ENCODE data around the gene DTYMK. TPM values are rescaled to one million over a fixed set of nuclear protein-coding genes. Genes with fewer than 3 reads are reported as not detected.

Gene DTYMK, protein sequence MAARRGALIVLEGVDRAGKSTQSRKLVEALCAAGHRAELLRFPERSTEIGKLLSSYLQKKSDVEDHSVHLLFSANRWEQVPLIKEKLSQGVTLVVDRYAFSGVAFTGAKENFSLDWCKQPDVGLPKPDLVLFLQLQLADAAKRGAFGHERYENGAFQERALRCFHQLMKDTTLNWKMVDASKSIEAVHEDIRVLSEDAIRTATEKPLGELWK
- 32.7 and 83.3 TPM in 2 replicates for total RNA-seq

DNA sequence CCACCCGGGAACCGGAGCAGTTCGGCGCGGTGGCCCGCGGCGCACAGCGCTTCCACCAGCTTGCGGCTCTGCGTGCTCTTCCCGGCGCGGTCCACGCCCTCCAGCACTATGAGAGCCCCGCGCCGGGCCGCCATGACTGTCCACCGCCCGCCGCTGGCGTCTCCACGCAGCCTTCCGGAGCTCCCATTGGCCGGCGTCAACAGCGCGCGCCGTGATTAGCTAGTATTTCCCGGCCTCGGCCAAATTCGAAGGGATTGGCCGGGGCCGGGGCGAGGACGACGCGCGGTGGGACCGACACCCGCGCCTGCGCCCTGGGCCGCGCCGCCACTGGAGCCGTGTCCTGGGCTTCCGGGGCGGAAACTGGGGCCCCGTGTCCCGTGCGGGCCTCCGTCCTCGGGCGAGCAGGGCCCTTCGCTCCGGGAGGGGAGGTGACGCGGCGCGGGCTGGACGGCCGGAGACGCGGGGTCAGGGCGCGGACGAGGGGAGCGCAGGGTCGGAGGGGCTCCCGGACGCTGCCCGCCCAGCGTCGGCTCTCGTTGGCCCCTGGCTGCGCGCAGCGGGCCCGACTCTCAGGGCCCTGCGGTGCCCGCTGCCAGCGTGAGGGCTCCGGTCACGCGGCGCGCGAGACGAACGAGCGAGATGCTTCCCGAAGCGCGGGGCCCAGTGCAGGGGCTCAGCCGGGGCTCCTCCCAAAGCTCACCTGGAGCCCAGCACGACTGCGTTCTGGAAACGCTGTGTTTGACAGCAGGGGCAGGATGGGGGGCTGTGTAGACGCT is at the start of gene DTYMK:
Gene DTYMK, minus strand, starts transcription at position 166 of the 776 bp plus-strand sequence. Its CDS starts 32 bp downstream, at position 134.

DNA sequence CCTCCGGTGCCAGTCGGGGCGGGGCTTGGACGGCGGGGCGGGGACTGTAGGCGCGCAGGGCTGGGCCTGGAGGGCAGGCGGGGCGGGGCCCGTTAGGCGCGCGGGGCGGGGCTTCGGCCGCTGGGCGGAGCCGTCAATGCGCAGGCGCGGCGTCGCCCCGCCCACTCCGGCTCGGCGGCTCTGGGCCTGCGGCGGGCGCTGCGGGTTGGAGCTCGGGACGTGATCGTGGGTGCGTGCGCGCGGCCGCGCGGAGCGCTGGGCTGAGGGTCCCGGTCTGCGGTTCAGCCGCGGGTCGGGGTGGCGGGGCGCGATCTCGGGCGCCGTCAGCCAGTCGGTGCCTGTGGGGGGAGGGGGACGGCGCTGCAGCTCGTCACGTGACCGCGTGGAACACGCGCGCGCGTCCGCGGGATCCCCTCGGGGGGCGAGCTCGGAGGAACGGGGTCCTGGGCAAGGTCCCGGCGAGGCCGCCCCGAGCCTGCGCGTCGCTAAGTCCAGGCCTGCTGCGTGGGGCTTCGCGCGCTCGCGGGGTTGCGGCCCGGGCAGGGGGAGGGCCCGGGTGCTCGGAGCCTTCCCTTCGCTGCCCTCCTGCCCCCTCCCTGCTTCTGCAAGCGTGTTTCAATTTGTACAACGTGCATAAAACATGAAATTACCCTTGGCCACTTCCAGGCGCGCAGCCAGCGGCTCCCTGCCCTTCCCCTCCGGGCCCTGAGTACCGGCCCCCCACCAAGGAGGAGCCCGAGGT is 48.0 kb upstream of the DTYMK start, which contains the start of gene D2HGDH:
Gene D2HGDH, plus strand, starts transcription at position 164 of the 742 bp plus-strand sequence. CDS start 595 bp downstream, outside the sequence.

DNA sequence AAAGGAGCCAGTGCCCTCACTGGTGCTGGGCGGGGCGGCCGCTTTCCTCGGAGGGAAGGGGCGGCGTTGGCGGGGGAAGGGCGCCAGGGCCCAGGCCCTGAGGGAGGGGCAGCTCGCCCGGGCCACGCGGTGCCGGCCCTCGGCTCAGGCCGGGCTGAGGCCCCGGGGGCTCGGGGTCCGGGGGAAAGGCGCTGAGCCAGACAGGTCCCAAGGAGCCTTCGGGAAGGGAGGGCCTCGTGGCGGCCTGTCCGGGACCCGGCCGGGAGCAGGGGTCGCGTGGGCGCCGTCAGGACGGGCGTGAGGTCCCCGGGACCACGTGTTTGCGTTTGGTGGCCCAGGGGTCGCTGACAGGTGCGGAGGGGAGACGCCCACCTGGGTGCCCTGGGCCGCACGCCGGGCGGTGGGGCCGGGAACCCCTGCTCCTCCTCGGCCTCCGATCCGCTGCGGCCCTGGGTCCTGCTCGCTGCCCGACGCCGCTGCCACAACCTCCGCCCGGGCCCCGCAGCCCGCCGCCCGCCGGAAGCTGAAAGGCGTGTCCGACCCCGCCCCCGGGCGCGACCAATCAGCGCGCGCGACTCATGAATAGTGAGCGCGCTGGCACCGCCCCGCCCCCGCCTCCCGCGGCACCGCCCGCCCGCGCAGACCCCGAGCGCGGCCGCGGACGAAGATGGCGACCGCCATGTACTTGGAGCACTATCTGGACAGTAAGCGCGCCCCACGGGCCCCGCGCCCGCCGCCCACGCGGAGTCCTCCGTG is 15.0 kb upstream of the DTYMK start, which contains the start of gene ING5:
Gene ING5, plus strand, starts transcription at position 641 of the 756 bp plus-strand sequence. Its CDS starts 27 bp downstream, at position 668.

DNA sequence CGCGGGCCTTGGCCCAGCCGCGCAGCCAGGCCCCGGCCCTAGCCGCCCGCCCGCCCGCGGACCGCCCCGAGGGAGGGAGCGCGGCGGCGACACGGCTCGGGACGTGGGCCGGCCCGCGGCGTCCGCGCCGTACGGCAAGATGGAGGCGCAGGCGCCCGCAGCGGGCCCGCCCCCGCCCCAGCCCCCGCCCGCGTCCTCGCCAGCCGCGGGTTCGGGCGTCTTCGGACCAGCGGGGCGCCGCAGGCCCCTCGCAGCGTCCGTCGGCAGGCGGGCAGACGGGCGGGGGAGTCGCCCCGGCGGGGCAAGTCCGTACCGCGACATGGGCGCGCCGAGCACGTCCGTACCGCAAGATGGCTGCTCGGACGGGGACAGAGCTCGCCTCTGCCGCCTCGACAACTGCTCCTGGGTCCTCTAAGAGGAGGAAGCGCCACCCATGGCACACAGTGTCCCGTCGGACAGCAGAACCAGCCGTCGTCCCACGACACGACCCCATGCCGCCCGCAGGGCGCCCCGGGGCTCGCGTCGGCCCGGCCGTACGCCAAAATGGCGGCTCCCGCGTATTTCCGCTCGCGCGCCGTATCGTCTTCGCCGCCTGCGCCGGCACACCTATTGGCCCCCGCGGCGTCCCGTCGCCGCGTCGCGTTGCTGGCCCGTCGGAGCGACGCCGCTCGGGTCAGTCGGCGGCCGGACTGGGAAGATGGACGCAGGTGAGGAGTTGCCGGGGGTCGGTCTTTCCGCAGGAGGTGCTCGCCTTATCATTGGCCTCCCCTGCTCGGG is 49.4 kb downstream of the DTYMK start, which contains the start of the genes ATG4B and THAP4:
Gene ATG4B, plus strand, starts transcription at position 676 of the 777 bp plus-strand sequence. Its CDS starts 22 bp downstream, at position 698.
Gene THAP4, minus strand, starts transcription at position 141 of the 777 bp plus-strand sequence. CDS start 141 bp downstream, outside the sequence.

Other genes starting within 250 kb of the DTYMK start
- 170 and 196 TPM in 2 replicates for gene STK25, start 178.2 kb downstream of the DTYMK start, total RNA-seq
- 10.6 and 13.6 TPM in 2 replicates for gene BOK, start 128.1 kb downstream of the DTYMK start, total RNA-seq
- gene THAP4, start 49.7 kb downstream of the DTYMK start, total RNA-seq, result 44.4 and 47.7 TPM in 2 replicates
- gene ATG4B, start 49.1 kb downstream of the DTYMK start, total RNA-seq, result 54.0 and 78.8 TPM in 2 replicates
- gene ING5, start 15.2 kb upstream of the DTYMK start, total RNA-seq, result 23.4 and 26.9 TPM in 2 replicates
- 22.7 and 28.5 TPM in 2 replicates for gene D2HGDH, start 47.8 kb upstream of the DTYMK start, total RNA-seq
- gene GAL3ST2, start 90.0 kb upstream of the DTYMK start, total RNA-seq, result 0.25 and 0.44 TPM in 2 replicates
- 0.50 TPM in 1 of 2 replicates, not detected in the other for gene NEU4, start 122.4 kb upstream of the DTYMK start, total RNA-seq
- gene PDCD1, start 172.1 kb upstream of the DTYMK start, total RNA-seq, result not detected in 2 replicates
- not detected in 2 replicates for gene RTP5, start 182.9 kb upstream of the DTYMK start, total RNA-seq